Heart left ventricle (tissue), 16 donors: Measurements from ENCODE around the gene HEATR9. TPM values are rescaled to one million over a fixed set of nuclear protein-coding genes. Genes with fewer than 3 reads are reported as not detected.
A peak's percentile ranks its signal among the peaks of the same experiment; 100 is the strongest.

Experiments used
- ATAC-seq, 4 donors: fragments of 200-7000 bp; cut with Tn5 transposase; one replicate each; pipeline ENCODE4 v1.9.1; 2020 to 2022; ENCODE audit warnings: moderate library complexity in 4 of 4, mild to moderate bottlenecking in 3 of 4, moderate number of reproducible peaks in 1 of 4
- DNase-seq, 5 donors: peaks; one replicate each; pipeline ENCODE4 v3.0.0-alpha.2; 2020
- H3K27ac ChIP-seq, 12 donors: fragments of 200-600 bp; sonication (generic) in 4 of 12; one replicate each; pipeline versions ENCODE4 v1.5.0 to v1.8.0; 2016 to 2022; ENCODE audit warnings: mild to moderate bottlenecking in 2 of 12
- H3K27me3 ChIP-seq, 9 donors: fragments of 200-600 bp; sonication (generic) in 2 of 9; one replicate each; pipeline versions ENCODE4 v1.5.1 to v1.8.0; 2016 to 2022; ENCODE audit warnings: mild to moderate bottlenecking in 3 of 9
- H3K36me3 ChIP-seq, 9 donors: fragments of 200-600 bp; sonication (generic) in 2 of 9; one replicate each; pipeline versions ENCODE4 v1.5.0 to v1.8.0; 2018 to 2022; ENCODE audit warnings: mild to moderate bottlenecking in 2 of 9
- H3K4me1 ChIP-seq, 12 donors: fragments of 200-600 bp; sonication (generic) in 4 of 12; one replicate each; pipeline versions ENCODE4 v1.5.0 to v1.8.0; 2016 to 2022; ENCODE audit warnings: mild to moderate bottlenecking in 3 of 12
- H3K4me3 ChIP-seq, 12 donors: fragments of 200-600 bp; sonication (generic) in 4 of 12; one replicate each; pipeline versions ENCODE4 v1.5.0 to v1.8.0; 2017 to 2022; ENCODE audit warnings: mild to moderate bottlenecking in 9 of 12, moderate library complexity in 4 of 12
- H3K9me3 ChIP-seq, 12 donors: fragments of 200-600 bp; sonication (generic) in 4 of 12; one replicate each; pipeline versions ENCODE4 v1.5.0 to v1.8.0; 2016 to 2022; ENCODE audit warnings: mild to moderate bottlenecking in 1 of 12
- POLR2A ChIP-seq, 2 donors: fragments of 450-650 bp; IDR thresholded peaks; one replicate each; pipeline ENCODE4 v1.6.1; 2017; ENCODE audit warnings: antibody characterized with exemption in 2 of 2, mild to moderate bottlenecking in 2 of 2, moderate library complexity in 2 of 2
- WGBS, 4 donors: extraction: QIAGEN DNeasy Blood & Tissue Kit in 2 of 4; methylation state at CpG; one replicate each; pipeline versions ENCODE4 v1.1.5 to v1.1.7; 2013 to 2018; 5-methylcytosine and 5-hydroxymethylcytosine counted together
- intact Hi-C, 10 donors: fragments of 100-400 bp; cut with DNase I; formaldehyde crosslinking; loops; one replicate each; pipeline versions ENCODE4 v1.11.1 to v1.14.2; 2022
- polyA plus RNA-seq, 2 donors: library from polyadenylated mRNA; stranded (reverse); fragments of 200-250 nt; gene quantifications; one replicate each; pipeline ENCODE4 v1.2.3, GENCODE V29; 2013
- total RNA-seq, 9 donors: library from RNA; depleted of rRNA in 2 of 9; stranded (reverse); fragments of >200 nt in 2 of 9; fragmentation: NEBNext Ultra II Directional in 3 of 9; extraction: Animal tissue kit (Norgen Biotek cat#: 25700) in 3 of 9; gene quantifications; one replicate each; pipeline versions ENCODE4 v1.1.0 to v1.2.4, GENCODE V29; 2016 to 2023
- TF ChIP-seq, protein P1 (sequence below), 12 donors: fragments of 200-600 bp; sonication (generic) in 4 of 12; IDR thresholded peaks; one replicate each; pipeline versions ENCODE4 v1.5.0 to v1.8.0; 2018 to 2022; ENCODE audit warnings: antibody characterized with exemption in 12 of 12, mild to moderate bottlenecking in 5 of 12
- donor health status: ischemic (EF 13 %, LVEDD 7.1; RV severe dilation, severe dysfunction).
- donor health status: healthy with polysubstance abuse.
- donor health status: DM: no; HTN: yes; CAD: no.
- donor health status: DM: no; HTN: no; CAD: no.
- donor health status: ischemic (EF 25% LVEDD 6.9; RV normal size, moderate dysfunction).
- donor health status: ischemic (EF 25% LVEDD 5.7; RV mildly dilated, moderate dysfunction).
- donor health status: healthy.
- donor health status: DM: yes; HTN: yes; CAD: no.
- donor health status: ischemic (EF 35%, LVEDD 5.7; RV mildly dilated, moderate dysfunction).
- donor health status: nonischemic (EF 11% LVEDD 7.7; RV severe dilation, severe dysfunction).
- donor health status: DM: yes; HTN: yes; CAD: no.
- donor health status: PGD.
- donor health status: ischemic (EF 29% LVEDD 5.4; RV normal size, mild dysfunction).
- donor health status: nonischemic (EF 23%, LVEDD 6.1; RV moderate dilation, normal function).

HEATR9 gene
- total and polyA plus RNA-seq, 11 donors: 0.11 TPM; not detected in 9

DNA sequence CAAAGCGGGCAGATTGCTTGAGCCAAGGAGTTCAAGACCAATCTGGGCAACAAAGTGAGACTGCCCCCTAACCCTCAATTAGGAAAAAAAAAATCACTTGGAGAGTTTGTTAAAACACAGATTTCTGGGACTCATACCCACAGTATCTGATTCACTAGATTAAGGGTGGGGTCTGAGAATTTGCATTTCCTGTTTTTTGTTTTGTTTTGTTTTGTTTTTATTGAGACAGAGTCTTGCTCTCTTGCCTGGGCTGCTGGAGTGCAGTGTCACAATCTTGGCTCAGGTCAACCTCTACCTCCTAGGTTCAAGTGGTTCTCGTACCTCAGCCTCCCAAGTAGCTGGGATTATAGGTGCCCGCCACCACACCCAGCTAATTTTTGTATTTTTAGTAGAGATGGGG, 1.1 kb downstream of the HEATR9 start:
- 94 to 97% (median 95%) methylated on average over 3 of the region's 3 CpGs for WGBS, 4 donors

GRCh38 chr17:35866341-35866950, 2.2 kb downstream of the HEATR9 start:
- intact Hi-C loops: no loop called here
- no peaks in the 10 kb centered on the region for H3K36me3 ChIP-seq
- peaks cover 0 to 12% (median 3%) of the 10 kb centered on the region in 12 donors for H3K4me1 ChIP-seq
- WGBS, 4 donors: 89 to 100% (median 99%) methylated on average over 1 of the region's 1 CpG
- DNase-seq: no peak
- TF ChIP-seq POLR2A (IDR thresholded peaks at IDR 0.05): no peak
- TF ChIP-seq, protein P1, sequence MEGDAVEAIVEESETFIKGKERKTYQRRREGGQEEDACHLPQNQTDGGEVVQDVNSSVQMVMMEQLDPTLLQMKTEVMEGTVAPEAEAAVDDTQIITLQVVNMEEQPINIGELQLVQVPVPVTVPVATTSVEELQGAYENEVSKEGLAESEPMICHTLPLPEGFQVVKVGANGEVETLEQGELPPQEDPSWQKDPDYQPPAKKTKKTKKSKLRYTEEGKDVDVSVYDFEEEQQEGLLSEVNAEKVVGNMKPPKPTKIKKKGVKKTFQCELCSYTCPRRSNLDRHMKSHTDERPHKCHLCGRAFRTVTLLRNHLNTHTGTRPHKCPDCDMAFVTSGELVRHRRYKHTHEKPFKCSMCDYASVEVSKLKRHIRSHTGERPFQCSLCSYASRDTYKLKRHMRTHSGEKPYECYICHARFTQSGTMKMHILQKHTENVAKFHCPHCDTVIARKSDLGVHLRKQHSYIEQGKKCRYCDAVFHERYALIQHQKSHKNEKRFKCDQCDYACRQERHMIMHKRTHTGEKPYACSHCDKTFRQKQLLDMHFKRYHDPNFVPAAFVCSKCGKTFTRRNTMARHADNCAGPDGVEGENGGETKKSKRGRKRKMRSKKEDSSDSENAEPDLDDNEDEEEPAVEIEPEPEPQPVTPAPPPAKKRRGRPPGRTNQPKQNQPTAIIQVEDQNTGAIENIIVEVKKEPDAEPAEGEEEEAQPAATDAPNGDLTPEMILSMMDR (IDR thresholded peaks at IDR 0.05): no peak
- peak in 1 of 4 donors; percentile 42 for ATAC-seq
- no peaks in the 10 kb centered on the region for H3K9me3 ChIP-seq
- H3K27ac ChIP-seq: no peak overlapping the region
- no peak overlapping the region for H3K4me3 ChIP-seq
- no peaks in the 10 kb centered on the region for H3K27me3 ChIP-seq

More for the DNA sequence above, 1.1 kb downstream of the HEATR9 start:
- TF ChIP-seq, protein P1 (IDR thresholded peaks at IDR 0.05): no peak
- TF ChIP-seq POLR2A (IDR thresholded peaks at IDR 0.05): no peak
- H3K4me3 ChIP-seq: no peak overlapping the region
- DNase-seq: no peak
- ATAC-seq: no peak
- no peaks in the 10 kb centered on the region for H3K36me3 ChIP-seq
- no peaks in the 10 kb centered on the region for H3K27me3 ChIP-seq
- H3K4me1 ChIP-seq: peaks cover 0 to 12% (median 3%) of the 10 kb centered on the region in 12 donors
- H3K9me3 ChIP-seq: no peaks in the 10 kb centered on the region
- no peak overlapping the region for H3K27ac ChIP-seq
- intact Hi-C loops: no loop called here

GRCh38 chr17:35865412-35866340, 3.0 kb downstream of the HEATR9 start:
- ATAC-seq (no peak), DNase-seq (no peak)
- intact Hi-C loops: no loop called here
- H3K4me1 ChIP-seq: peaks cover 0 to 12% (median 1%) of the 10 kb centered on the region in 12 donors
- no peaks in the 10 kb centered on the region for H3K36me3 ChIP-seq
- no peak overlapping the region for H3K4me3 ChIP-seq
- no peak overlapping the region for H3K27ac ChIP-seq
- TF ChIP-seq, protein P1 (IDR thresholded peaks at IDR 0.05): no peak
- no peak for TF ChIP-seq POLR2A (IDR thresholded peaks at IDR 0.05)
- no peaks in the 10 kb centered on the region for H3K9me3 ChIP-seq
- H3K27me3 ChIP-seq: no peaks in the 10 kb centered on the region
- 79 to 84% (median 82%) methylated on average over 3 of the region's 3 CpGs for WGBS, 4 donors

DNA sequence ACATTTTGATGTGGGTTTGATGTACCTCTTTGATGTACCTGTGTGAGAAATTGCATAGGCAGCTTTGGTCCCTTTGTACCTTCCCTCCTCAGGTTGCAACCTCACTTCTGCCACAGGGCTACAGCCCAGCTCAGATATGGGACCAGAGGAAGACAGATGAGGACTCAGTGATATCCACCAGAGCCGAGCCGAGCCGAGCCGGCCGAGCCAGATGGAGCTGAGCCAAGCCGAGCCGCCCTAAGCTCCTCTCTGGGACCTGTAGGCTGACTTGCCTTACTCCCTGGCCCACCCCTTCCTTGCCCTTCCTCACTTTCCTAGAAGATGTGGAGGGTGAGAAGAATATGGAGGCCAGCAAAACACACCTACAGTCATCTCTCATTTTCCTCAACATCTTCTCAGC, 3.8 kb downstream of the HEATR9 start:
- Histone ChIP-seq H3K9me3 (no peaks in the 10 kb centered on the region), H3K4me1 (peaks cover 0 to 12% (median 1%) of the 10 kb centered on the region in 12 donors), H3K4me3 (no peak overlapping the region), H3K36me3 (no peaks in the 10 kb centered on the region), H3K27ac (no peak overlapping the region), H3K27me3 (no peaks in the 10 kb centered on the region)
- intact Hi-C loops: no loop called here
- ATAC-seq (no peak), DNase-seq (no peak)
- 58 to 87% (median 81%) methylated on average over 7 of the region's 7 CpGs for WGBS, 4 donors
- TF ChIP-seq, protein P1 (IDR thresholded peaks at IDR 0.05): no peak
- TF ChIP-seq POLR2A (IDR thresholded peaks at IDR 0.05): no peak
